GM12891 (cell line): ENCODE measurements around the gene LPIN2.
"Not testable (repeated sequence)": the region's sequence is repeated elsewhere in the genome, so short reads cannot be mapped to it uniquely, and the experiment has no call there.

ENCODE experiments used
- DNase-seq: peaks from one replicate; pipeline ENCODE4 v3.0.0; 2011; ENCODE audit warnings: low spot score; ENCODE audit not compliant: insufficient read length
- FAIRE-seq: peaks from 2 replicates; lab custom pipeline; 2011; peaks lifted over from hg19 to GRCh38; lab: Jason Lieb, UNC
- PAX5 ChIP-seq: IDR thresholded peaks from 2 replicates; pipeline ENCODE4 v1.6.1; 2011; ENCODE audit warnings: low read length, moderate library complexity, mild to moderate bottlenecking; ENCODE audit not compliant: insufficient read depth, severe bottlenecking
- POLR2A ChIP-seq: IDR thresholded peaks from 2 replicates; pipeline ENCODE4 v1.6.1; 2011; ENCODE audit warnings: low read depth, low read length, control low read depth
- POLR2AphosphoS5 ChIP-seq: IDR thresholded peaks from 2 replicates; pipeline ENCODE4 v1.6.1; 2011; ENCODE audit warnings: low read depth, low read length, control low read depth
- POU2F2 ChIP-seq: IDR thresholded peaks from 2 replicates; pipeline ENCODE4 v1.6.1; 2011; ENCODE audit warnings: low read depth, mild to moderate bottlenecking, control low read depth, low read length, moderate library complexity
- SPI1 ChIP-seq: IDR thresholded peaks from 2 replicates; pipeline ENCODE4 v1.6.1; 2011; ENCODE audit warnings: low read depth, low read length, control low read depth
- TAF1 ChIP-seq: IDR thresholded peaks from 2 replicates; pipeline ENCODE4 v1.6.1; 2011; ENCODE audit warnings: low read depth, low read length, control low read depth

The LPIN2 gene

DNA sequence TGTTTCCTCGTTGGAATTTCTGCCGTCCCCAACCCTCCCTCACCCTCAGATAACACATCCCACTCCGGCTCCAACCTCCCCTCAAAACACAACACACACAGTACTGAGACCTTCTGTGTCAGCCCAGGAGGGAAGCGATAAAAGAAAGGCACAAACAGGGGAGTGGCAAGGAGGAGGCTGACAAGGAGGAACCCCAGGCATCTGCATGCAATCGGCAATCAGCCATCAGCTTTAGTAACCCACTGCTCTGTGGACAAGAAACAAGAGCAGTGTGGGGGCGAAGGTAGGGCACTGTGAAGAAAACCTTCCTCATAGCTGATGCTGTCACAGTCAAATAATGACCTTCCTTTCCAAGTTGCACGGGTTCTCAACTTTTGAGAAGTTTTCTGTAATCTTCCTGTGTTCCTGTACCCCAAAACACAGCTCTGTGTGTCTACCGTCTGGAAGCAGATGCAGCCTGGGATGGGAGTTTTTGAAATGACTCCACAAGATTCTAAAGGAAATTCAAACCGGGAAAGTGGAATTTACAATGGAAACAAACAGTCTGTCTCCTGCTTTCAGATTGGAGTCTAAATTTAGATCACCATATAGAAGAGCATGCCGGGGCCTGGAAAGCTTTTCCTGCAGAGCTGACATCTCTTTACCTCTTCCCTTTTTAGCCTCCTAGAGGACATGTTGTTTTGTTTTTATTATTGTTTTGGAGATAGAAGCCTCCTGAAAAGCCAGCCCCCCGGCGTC is 16.4 kb upstream of the LPIN2 start:
- no peak for FAIRE-seq
- no peak for DNase-seq
- TF ChIP-seq TAF1: no peak
- no peak for TF ChIP-seq POLR2A
- TF ChIP-seq PAX5: no peak
- TF ChIP-seq POLR2AphosphoS5: no peak
- TF ChIP-seq SPI1: no peak
- TF ChIP-seq POU2F2: no peak

GRCh38 chr18:3028115-3028514 is 15.2 kb upstream of the LPIN2 start:
- not testable (repeated sequence) for FAIRE-seq, DNase-seq

DNA sequence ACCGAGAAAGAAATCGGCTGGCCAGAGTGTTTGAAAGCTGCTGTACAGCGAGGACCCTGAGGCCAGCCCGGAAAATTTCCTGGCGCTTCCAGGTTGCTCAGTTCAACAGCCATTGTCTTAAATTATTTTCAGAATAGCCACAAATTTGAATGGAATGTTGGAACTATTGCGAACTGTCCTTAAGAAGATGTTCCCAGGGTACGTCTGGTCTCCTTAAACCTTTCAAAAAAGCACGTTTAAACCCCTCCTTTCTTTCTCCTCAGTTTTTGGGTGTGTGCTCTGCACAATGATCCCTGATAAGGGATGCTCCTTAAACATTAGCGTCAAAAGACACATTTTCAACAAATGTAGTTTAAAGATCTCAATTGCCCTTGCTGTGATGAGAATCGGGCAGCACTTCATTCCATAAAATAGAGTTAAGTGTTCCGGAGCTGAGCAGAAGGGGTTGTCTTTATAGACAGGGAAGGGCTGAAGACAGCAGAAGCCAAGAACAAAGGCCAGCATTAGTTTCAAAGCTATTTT is 14.5 kb upstream of the LPIN2 start:
- DNase-seq: no peak
- no peak for FAIRE-seq
- TF ChIP-seq PAX5 (no peak), SPI1 (no peak), POLR2AphosphoS5 (no peak), POLR2A (no peak), POU2F2 (no peak), TAF1 (no peak)

GRCh38 chr18:3025544-3025943 is 12.6 kb upstream of the LPIN2 start:
- DNase-seq (no peak), FAIRE-seq (no peak)
- TF ChIP-seq POLR2AphosphoS5: no peak
- no peak for TF ChIP-seq POLR2A
- no peak for TF ChIP-seq TAF1
- no peak for TF ChIP-seq SPI1
- TF ChIP-seq PAX5: no peak
- TF ChIP-seq POU2F2: no peak

DNA sequence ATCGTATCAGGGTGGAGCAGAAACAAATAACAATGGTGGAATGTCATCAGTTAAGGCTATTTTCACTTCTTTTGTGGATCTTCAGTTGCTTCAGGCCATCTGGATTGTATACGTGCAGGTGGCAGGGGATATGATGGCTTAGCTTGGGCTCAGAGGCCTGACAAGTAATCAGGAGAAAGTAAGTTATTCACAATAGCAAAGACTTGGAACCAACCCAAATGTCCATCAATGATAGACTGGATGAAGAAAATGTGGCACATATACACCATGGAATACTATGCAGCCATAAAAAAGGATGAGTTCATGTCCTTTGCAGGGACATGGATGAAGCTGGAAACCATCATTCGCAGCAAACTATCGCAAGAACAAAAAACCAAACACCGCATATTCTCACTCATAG is 10.7 kb upstream of the LPIN2 start:
- not testable (repeated sequence) for DNase-seq, FAIRE-seq

- no peak for FAIRE-seq
- TF ChIP-seq PAX5 (no peak), POLR2AphosphoS5 (no peak), POU2F2 (no peak), SPI1 (no peak), POLR2A (no peak), TAF1 (no peak)
- no peak for DNase-seq
These were observed 3.8 kb upstream of the LPIN2 start for GRCh38 chr18:3016585-3017297.

DNA sequence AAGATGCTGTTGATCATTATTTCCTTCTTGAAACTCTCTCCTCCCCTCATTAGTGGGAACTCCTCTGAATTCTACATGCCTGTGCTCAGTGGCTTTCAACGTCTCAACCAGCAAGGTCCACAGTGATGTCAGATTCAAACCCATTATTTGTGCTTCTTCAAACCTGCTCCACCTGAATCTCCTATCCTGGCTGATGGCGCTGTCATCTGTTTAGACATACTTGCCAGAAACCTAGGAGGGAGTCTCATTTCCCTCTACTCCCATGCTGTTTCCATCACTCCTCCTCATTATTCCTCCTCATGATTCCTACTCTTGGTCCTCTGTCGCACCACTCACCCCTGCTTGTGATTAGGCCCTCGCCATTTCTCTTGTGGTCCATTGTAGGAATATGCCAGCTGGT is 2.9 kb upstream of the LPIN2 start:
- DNase-seq (no peak), FAIRE-seq (peak; percentile 16)
- no peak for TF ChIP-seq SPI1
- TF ChIP-seq POLR2AphosphoS5: no peak
- no peak for TF ChIP-seq PAX5
- no peak for TF ChIP-seq POU2F2
- TF ChIP-seq TAF1: no peak
- TF ChIP-seq POLR2A: no peak

GRCh38 chr18:3015204-3015592 is 2.3 kb upstream of the LPIN2 start:
- no peak for DNase-seq
- TF ChIP-seq TAF1 (no peak), SPI1 (no peak), POLR2AphosphoS5 (no peak), POU2F2 (no peak), PAX5 (no peak), POLR2A (no peak)

DNA sequence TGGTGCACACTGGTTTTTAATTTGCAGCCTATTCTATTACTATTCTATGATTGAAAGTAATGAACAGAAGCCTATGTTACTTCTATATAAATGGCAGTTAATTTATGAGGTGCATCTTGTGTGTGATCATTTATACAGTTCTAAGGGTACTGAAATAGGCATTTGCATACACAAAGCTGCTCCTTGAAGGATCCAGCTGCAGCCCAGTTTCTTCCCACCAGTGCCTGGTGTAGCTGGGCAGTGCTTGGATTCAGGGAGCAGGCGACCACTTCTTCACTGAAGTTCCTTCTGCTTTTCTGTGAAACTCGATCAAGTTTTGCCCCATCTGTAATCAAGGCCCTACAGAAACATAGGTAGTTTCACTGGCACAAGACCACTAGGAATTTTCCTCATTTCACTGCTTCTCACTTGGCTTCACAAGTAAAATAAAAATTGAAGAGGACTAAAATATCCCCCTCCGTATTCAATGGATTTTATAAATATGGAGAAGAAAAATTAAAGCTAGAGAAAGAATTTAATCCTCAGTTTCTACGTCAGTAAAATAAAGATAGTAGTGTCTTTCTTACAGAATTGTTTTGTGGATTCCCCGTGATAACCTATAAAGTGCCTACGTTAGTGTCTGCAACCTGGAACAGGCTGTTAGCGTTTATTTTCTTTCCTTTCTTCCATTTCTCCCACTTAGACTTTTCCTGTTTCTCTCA is 1.7 kb upstream of the LPIN2 start:
- TF ChIP-seq POLR2A: no peak
- TF ChIP-seq PAX5: no peak
- no peak for TF ChIP-seq SPI1
- TF ChIP-seq POLR2AphosphoS5: no peak
- TF ChIP-seq POU2F2: no peak
- no peak for TF ChIP-seq TAF1
- no peak for DNase-seq
- no peak for FAIRE-seq

More at GRCh38 chr18:3015204-3015592, 2.3 kb upstream of the LPIN2 start:
- no peak for FAIRE-seq
